DND-41 (cell line): ENCODE data around the gene TRAPPC10.
"Not testable (repeated sequence)": the region's sequence is repeated elsewhere in the genome, so short reads cannot be mapped to it uniquely, and the experiment has no call there.

Experiments
- ATAC-seq: fragments of 200-7000 bp; cut with Tn5 transposase; 3 replicates; pipeline ENCODE4 v1.9.1; 2021; ENCODE audit warnings: low read depth; ENCODE audit not compliant: insufficient read depth
- DNase-seq: peaks from one replicate; pipeline ENCODE4 v3.0.0-alpha.2; 2020
- H2AFZ ChIP-seq: 2 replicates; pipeline ENCODE4 v1.6.0; 2012; ENCODE audit warnings: low read depth, low read length
- H3K27ac ChIP-seq: 2 replicates; pipeline ENCODE4 v1.5.1; 2012; ENCODE audit warnings: low read length, inconsistent platforms
- H3K27me3 ChIP-seq: fragments of 200-600 bp; sonication (generic); 2 replicates; pipeline ENCODE4 v1.6.0; 2012; ENCODE audit warnings: low read length, mild to moderate bottlenecking, inconsistent platforms; ENCODE audit not compliant: insufficient read depth, poor library complexity
- H3K36me3 ChIP-seq: 2 replicates; pipeline ENCODE4 v1.5.1; 2012; ENCODE audit warnings: low read length, inconsistent platforms; ENCODE audit not compliant: insufficient read depth
- H3K4me1 ChIP-seq: 2 replicates; pipeline ENCODE4 v1.5.1; 2012; ENCODE audit warnings: mild to moderate bottlenecking, low read length; ENCODE audit not compliant: insufficient read depth
- H3K4me2 ChIP-seq: 2 replicates; pipeline ENCODE4 v1.6.0; 2012; ENCODE audit warnings: mild to moderate bottlenecking, moderate library complexity, low read length, inconsistent platforms; ENCODE audit not compliant: insufficient read depth
- H3K4me3 ChIP-seq, 2 experiments: fragments of 200-600 bp in 1 of 2; shearing (Covaris generic) in 1 of 2; 2 replicates each; pipeline ENCODE4 v1.5.1; 2012 to 2016; ENCODE audit warnings: inconsistent platforms in 2 of 2, low read length in 2 of 2, mild to moderate bottlenecking in 2 of 2, low read depth in 1 of 2, moderate library complexity in 1 of 2
- H3K79me2 ChIP-seq: 2 replicates; pipeline ENCODE4 v1.6.0; 2012; ENCODE audit warnings: low read length, inconsistent platforms; ENCODE audit not compliant: insufficient read depth
- H3K9ac ChIP-seq: 2 replicates; pipeline ENCODE4 v1.6.0; 2012; ENCODE audit warnings: low read depth, mild to moderate bottlenecking, inconsistent platforms, low read length, moderate library complexity
- H3K9me3 ChIP-seq: 2 replicates; pipeline ENCODE4 v1.5.1; 2012; ENCODE audit warnings: low read length, moderate library complexity, mild to moderate bottlenecking, inconsistent platforms; ENCODE audit not compliant: insufficient read depth, severe bottlenecking
- H4K20me1 ChIP-seq: 2 replicates; pipeline ENCODE4 v1.6.0; 2012; ENCODE audit warnings: low read length; ENCODE audit not compliant: insufficient read depth

The TRAPPC10 gene

DNA sequence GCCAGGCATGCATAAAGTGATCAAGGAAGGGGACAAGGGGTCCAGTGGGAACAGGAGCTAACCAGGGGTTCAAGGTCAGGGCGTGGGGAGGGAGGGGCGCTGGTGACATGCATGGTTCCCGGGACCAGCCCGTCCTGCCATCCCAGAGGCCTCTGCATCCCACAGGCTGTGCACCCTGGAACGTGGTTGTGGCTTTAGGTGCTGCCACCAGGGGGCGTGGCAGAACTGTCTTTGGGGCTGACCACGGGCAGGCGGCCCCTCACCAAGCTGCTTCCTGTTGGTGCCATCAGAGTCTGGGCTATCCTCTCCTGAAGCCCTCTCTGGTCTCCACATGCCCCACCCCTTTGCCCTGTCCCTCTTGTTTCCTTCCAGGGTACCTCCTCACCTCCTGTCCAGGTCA lies 135.0 kb downstream of the TRAPPC10 start:
- not testable (repeated sequence) for H3K27ac ChIP-seq, H3K4me3 ChIP-seq, H3K79me2 ChIP-seq, H3K36me3 ChIP-seq, H3K27me3 ChIP-seq, H2AFZ ChIP-seq, DNase-seq, H4K20me1 ChIP-seq, H3K9me3 ChIP-seq, H3K4me1 ChIP-seq, H3K4me2 ChIP-seq, H3K9ac ChIP-seq
- peak; percentile 84 for ATAC-seq

DNA sequence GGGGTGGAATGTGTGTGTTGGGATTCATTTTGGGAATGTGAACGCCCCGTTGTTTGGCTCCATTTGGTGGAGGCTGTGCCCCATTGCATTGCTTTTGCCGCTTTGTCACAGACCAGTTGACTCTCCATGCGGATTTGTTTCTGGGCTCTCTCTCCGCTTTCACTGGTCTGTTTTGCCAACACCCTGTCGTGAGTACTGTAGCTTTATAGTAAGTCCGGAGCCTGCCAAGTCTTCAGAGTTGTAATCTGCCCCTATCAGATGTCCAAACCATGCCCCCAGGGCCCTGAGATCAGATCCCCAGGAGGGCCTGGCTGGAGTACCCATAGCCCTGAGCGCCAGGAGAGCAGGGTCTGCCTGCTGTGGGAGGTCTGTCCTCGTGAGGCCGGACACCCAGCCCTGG lies 138.1 kb downstream of the TRAPPC10 start:
- H3K79me2 ChIP-seq: not testable (repeated sequence)

DNA sequence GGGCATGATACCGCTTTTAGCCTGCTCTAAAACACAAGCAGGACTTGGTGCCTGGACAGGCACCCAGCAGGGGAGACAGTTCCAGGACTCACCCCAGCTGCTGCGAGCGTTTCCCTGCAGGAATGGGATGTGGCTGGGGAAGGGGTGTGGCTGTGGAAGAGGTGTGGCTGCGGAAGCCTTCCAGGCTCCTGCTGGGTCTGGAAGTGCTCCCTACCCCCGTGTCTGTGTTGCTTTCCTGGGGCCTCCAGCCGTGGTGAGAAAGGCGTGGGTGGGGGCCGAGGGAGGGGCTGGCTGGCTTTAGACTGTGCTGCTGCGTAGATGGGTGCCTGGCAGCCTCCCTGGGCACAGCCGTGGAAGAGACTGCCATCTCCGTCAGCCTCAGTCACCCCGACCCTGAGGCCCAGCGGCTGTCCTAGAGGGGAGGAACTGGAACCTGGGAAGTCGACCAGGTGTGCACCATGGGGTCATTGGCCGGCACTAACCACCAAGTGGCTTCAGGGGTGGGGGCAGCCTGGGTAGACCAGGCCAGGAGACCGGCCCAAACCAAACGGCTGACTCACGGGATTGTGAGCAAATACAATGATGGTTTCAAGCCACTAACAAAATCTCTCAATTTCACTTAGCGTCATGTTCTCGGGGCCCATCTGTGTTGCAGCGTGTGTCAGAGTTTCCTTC lies 141.2 kb downstream of the TRAPPC10 start:
- not testable (repeated sequence) for H3K4me3 ChIP-seq, H4K20me1 ChIP-seq, H3K4me2 ChIP-seq, ATAC-seq, H3K4me1 ChIP-seq, H3K9me3 ChIP-seq, H3K36me3 ChIP-seq, DNase-seq, H3K9ac ChIP-seq, H3K79me2 ChIP-seq, H2AFZ ChIP-seq, H3K27me3 ChIP-seq, H3K27ac ChIP-seq

More for the DNA sequence above, 138.1 kb downstream of the TRAPPC10 start:
- H3K4me3 ChIP-seq, H3K9me3 ChIP-seq, H3K27ac ChIP-seq, H3K36me3 ChIP-seq, ATAC-seq, H3K27me3 ChIP-seq, DNase-seq, H2AFZ ChIP-seq, H3K9ac ChIP-seq, H3K4me1 ChIP-seq, H3K4me2 ChIP-seq, H4K20me1 ChIP-seq: not testable (repeated sequence)

DNA sequence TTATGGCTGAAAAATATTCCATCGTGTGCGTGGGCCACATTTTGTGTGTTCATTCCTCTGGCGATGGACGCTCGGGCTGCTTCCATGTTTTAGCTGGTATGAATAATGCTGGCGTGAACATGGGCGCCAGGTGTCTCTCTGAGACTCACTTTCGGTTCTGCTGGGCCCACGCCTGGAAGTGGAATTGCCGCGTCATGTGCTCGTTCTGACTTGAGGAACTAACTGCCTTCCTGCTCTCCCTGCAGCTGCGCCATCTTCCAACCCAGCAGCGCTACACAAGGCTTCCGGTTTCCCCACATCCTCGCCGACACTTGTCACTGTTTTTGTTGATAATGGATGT lies 141.8 kb downstream of the TRAPPC10 start:
- not testable (repeated sequence) for H3K27ac ChIP-seq, H3K79me2 ChIP-seq, H3K27me3 ChIP-seq, H4K20me1 ChIP-seq, H2AFZ ChIP-seq, H3K4me2 ChIP-seq, ATAC-seq, H3K9ac ChIP-seq, H3K36me3 ChIP-seq, H3K4me1 ChIP-seq, H3K9me3 ChIP-seq, DNase-seq, H3K4me3 ChIP-seq

DNA sequence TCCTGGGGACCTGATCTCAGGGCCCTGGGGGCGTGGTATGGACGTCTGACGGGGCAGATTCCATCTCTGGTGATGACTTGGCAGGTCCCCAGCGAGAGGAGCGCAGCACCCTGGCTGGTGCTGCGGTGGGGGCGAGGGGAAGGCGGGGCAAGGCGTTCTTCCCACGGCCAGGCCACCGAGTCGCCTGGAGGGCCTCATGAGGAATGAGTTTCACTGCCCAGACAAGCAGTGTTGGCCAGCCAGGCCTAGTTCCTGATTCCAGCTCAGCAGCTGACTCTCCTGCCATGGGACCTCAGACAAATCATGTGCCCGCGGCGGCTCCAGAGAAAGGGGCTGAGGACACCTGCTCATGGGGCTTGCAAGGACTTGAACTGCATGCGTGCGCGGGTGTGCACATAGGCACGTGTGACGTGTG lies 142.7 kb downstream of the TRAPPC10 start:
- not testable (repeated sequence) for DNase-seq, H3K4me3 ChIP-seq, ATAC-seq, H3K9ac ChIP-seq, H3K27ac ChIP-seq, H3K4me1 ChIP-seq, H4K20me1 ChIP-seq, H2AFZ ChIP-seq, H3K79me2 ChIP-seq, H3K27me3 ChIP-seq, H3K4me2 ChIP-seq, H3K9me3 ChIP-seq, H3K36me3 ChIP-seq

DNA sequence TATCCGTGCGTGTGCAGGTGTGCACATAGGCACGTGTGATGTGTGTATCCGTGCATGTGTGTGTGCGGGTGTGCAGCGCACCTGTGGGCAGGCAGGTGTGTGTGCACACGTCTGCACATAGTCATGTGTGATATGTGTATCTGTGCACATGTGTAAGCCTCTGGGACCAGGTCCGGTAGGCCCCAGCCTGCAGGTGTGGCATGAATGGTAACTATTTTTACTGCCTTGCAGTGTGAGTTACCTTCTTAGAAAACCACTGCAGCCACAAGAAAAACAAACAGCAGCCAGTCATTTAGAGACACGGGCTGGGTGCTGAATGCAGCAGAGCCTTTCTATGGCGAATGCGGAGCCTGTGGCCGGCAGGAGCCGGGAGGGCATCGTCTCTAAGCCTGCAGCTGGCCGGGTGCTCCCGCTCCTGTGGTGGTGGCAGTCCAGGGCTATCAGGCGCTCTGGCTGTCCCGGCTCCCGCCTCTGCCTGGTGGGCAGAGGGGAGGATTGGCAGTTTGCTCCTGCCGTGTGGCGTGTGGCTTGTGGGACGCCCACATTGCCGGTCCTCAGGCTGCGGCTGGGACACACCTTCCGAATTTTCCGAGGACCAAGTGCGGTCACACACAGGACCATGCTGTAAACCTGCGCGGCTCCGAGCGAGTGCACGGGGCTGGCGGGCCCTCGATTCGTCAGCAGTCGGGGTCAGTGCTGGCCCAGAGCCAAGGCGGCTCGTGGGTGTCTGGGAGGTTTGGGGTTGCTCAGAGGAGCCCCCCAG lies 143.3 kb downstream of the TRAPPC10 start:
- not testable (repeated sequence) for H3K36me3 ChIP-seq, ATAC-seq, H3K27ac ChIP-seq

DNA sequence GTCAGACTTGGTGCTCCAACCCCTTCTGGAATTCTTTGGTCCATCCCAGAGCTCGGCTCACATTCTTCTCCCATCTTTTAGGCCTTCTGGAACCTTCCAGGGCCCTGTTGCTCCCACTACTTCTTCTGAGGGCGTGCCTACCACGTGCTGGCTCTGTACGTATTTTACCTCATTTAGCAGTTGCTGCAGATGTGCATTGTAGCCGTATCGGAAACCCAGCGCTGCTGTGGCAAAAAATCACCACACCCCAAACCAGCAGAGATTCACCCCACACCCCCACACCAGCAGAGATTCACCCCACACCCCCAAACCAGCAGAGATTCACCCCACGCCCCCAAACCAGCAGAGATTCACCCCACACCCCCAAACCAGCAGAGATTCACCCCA lies 143.9 kb downstream of the TRAPPC10 start:
- H3K9me3 ChIP-seq, H3K4me1 ChIP-seq, H3K79me2 ChIP-seq, H3K36me3 ChIP-seq, H3K27ac ChIP-seq, H3K27me3 ChIP-seq, ATAC-seq, DNase-seq, H3K4me2 ChIP-seq, H3K4me3 ChIP-seq, H4K20me1 ChIP-seq, H3K9ac ChIP-seq, H2AFZ ChIP-seq: not testable (repeated sequence)

More for the DNA sequence above, 143.3 kb downstream of the TRAPPC10 start:
- not testable (repeated sequence) for H3K4me1 ChIP-seq, H3K9me3 ChIP-seq, H3K9ac ChIP-seq, DNase-seq, H3K27me3 ChIP-seq, H3K79me2 ChIP-seq, H4K20me1 ChIP-seq, H3K4me2 ChIP-seq, H3K4me3 ChIP-seq, H2AFZ ChIP-seq
